Fibroblast of the conjunctiva (primary cell): Measurements from ENCODE around the gene CNST.
A peak's percentile ranks its signal among the peaks of the same experiment; 100 is the strongest.
"Not testable (repeated sequence)": the region's sequence is repeated elsewhere in the genome, so short reads cannot be mapped to it uniquely, and the experiment has no call there.

Experiments
- DNase-seq: peaks from one replicate; pipeline ENCODE4 v3.0.0-alpha.2; 2010; ENCODE audit warnings: low read depth

The CNST gene

GRCh38 chr1:246558041-246558440, 8.2 kb upstream of the CNST start:
- no peak for DNase-seq

- DNase-seq, result no peak
These were observed 6.9 kb upstream of the CNST start for GRCh38 chr1:246559310-246559709.

GRCh38 chr1:246560833-246561232, 5.4 kb upstream of the CNST start:
- not testable (repeated sequence) for DNase-seq

GRCh38 chr1:246564839-246565750, 1.2 kb upstream of the CNST start:
- no peak for DNase-seq

- no peak for DNase-seq
These were observed 517 bp upstream of the CNST start for GRCh38 chr1:246565751-246566127.

- peak; percentile 42 for DNase-seq
These were observed 773 bp downstream of the CNST start for GRCh38 chr1:246566813-246567645.

GRCh38 chr1:246567646-246568235, 1.5 kb downstream of the CNST start:
- no peak for DNase-seq

- no peak for DNase-seq
These were observed 3.3 kb downstream of the CNST start for GRCh38 chr1:246569248-246570238.

- DNase-seq, result not testable (repeated sequence)
These were observed 5.1 kb downstream of the CNST start for GRCh38 chr1:246571309-246571708.

- DNase-seq, result no peak
These were observed 5.7 kb downstream of the CNST start for GRCh38 chr1:246571953-246572352.

- no peak for DNase-seq
These were observed 6.5 kb downstream of the CNST start for GRCh38 chr1:246572785-246573184.

GRCh38 chr1:246573491-246573890, 7.2 kb downstream of the CNST start:
- no peak for DNase-seq

- no peak for DNase-seq
These were observed 10.4 kb downstream of the CNST start for GRCh38 chr1:246576709-246577032.

- no peak for DNase-seq
These were observed 10.9 kb downstream of the CNST start for GRCh38 chr1:246577082-246577719.

- DNase-seq, result no peak
These were observed 11.5 kb downstream of the CNST start for GRCh38 chr1:246577720-246578106.

GRCh38 chr1:246579818-246580217, 13.6 kb downstream of the CNST start:
- no peak for DNase-seq

- DNase-seq, result no peak
These were observed 14.5 kb downstream of the CNST start for GRCh38 chr1:246580497-246581370.

GRCh38 chr1:246582301-246583055, 16.2 kb downstream of the CNST start:
- no peak for DNase-seq

- no peak for DNase-seq
These were observed 16.8 kb downstream of the CNST start for GRCh38 chr1:246583056-246583440.
